Lower lobe of right lung (tissue), 2 donors: ENCODE measurements around the gene NXN. TPM values are rescaled to one million over a fixed set of nuclear protein-coding genes. Genes with fewer than 3 reads are reported as not detected.
A peak's percentile ranks its signal among the peaks of the same experiment; 100 is the strongest.

Source experiments
- ATAC-seq, 2 donors: fragments of 200-7000 bp; cut with Tn5 transposase; one replicate each; pipeline ENCODE4 v1.9.1; 2020 to 2022; ENCODE audit warnings: mild to moderate bottlenecking in 2 of 2, moderate library complexity in 2 of 2
- DNase-seq: peaks from one replicate; pipeline ENCODE4 v3.0.0-alpha.2; 2020
- H3K27ac ChIP-seq: fragments of 200-600 bp; one replicate; pipeline ENCODE4 v1.8.0; 2022
- H3K27me3 ChIP-seq: fragments of 200-600 bp; one replicate; pipeline ENCODE4 v1.8.0; 2022; ENCODE audit warnings: low read depth
- H3K36me3 ChIP-seq: fragments of 200-600 bp; one replicate; pipeline ENCODE4 v1.8.0; 2022; ENCODE audit warnings: mild to moderate bottlenecking
- H3K4me1 ChIP-seq: fragments of 200-600 bp; one replicate; pipeline ENCODE4 v1.8.0; 2022
- H3K4me3 ChIP-seq: fragments of 200-600 bp; one replicate; pipeline ENCODE4 v1.8.0; 2022; ENCODE audit warnings: mild to moderate bottlenecking
- H3K9me3 ChIP-seq: fragments of 200-600 bp; one replicate; pipeline ENCODE4 v1.8.0; 2022
- intact Hi-C: fragments of 100-400 bp; cut with DNase I; formaldehyde crosslinking; loops from one replicate; pipeline ENCODE4 v1.11.0; 2022
- total RNA-seq: library from RNA; stranded (reverse); fragmentation: NEBNext Ultra II Directional; extraction: Animal tissue kit (Norgen Biotek cat#: 25700); gene quantifications from one replicate; pipeline ENCODE4 v1.2.1, GENCODE V29; 2021
- TF ChIP-seq, protein P1 (sequence below): fragments of 200-600 bp; IDR thresholded peaks from one replicate; pipeline ENCODE4 v1.8.0; 2022; ENCODE audit warnings: antibody characterized with exemption, mild to moderate bottlenecking
- donor health status: DM: no; HTN: yes; CAD: no; lungs with severe emphysema.

NXN gene
- total RNA-seq, 1 donor from 2014 or later, result 42.6 TPM

DNA sequence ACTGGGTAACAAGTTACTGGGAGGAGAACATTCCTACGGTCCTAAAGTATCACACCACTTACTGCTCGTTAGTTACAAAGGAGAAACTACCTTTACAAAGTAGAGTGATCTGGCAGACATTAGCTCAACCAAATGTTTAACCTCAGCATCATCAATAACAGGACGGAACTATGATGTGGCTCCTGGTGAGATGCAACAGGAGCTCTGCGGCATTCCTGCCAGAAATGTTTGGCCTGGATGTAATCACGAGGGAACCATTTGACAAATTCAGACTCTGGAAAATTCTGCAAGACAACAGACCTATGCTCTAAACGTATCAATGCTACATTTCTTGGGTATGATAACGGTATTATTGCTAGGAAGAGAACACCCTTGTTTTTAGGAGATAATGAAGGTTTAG, 117.0 kb downstream of the NXN start:
- H3K4me3 ChIP-seq, result no peak overlapping the region
- DNase-seq, result no peak
- no peak for ATAC-seq
- H3K9me3 ChIP-seq, result no peaks in the 10 kb centered on the region
- H3K27ac ChIP-seq, result no peak overlapping the region
- peaks cover 18% of the 10 kb centered on the region for H3K4me1 ChIP-seq
- no peaks in the 10 kb centered on the region for H3K36me3 ChIP-seq
- TF ChIP-seq, protein P1, sequence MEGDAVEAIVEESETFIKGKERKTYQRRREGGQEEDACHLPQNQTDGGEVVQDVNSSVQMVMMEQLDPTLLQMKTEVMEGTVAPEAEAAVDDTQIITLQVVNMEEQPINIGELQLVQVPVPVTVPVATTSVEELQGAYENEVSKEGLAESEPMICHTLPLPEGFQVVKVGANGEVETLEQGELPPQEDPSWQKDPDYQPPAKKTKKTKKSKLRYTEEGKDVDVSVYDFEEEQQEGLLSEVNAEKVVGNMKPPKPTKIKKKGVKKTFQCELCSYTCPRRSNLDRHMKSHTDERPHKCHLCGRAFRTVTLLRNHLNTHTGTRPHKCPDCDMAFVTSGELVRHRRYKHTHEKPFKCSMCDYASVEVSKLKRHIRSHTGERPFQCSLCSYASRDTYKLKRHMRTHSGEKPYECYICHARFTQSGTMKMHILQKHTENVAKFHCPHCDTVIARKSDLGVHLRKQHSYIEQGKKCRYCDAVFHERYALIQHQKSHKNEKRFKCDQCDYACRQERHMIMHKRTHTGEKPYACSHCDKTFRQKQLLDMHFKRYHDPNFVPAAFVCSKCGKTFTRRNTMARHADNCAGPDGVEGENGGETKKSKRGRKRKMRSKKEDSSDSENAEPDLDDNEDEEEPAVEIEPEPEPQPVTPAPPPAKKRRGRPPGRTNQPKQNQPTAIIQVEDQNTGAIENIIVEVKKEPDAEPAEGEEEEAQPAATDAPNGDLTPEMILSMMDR, result no peak
- H3K27me3 ChIP-seq, result no peaks in the 10 kb centered on the region
- intact Hi-C loops, result no loop called here

DNA sequence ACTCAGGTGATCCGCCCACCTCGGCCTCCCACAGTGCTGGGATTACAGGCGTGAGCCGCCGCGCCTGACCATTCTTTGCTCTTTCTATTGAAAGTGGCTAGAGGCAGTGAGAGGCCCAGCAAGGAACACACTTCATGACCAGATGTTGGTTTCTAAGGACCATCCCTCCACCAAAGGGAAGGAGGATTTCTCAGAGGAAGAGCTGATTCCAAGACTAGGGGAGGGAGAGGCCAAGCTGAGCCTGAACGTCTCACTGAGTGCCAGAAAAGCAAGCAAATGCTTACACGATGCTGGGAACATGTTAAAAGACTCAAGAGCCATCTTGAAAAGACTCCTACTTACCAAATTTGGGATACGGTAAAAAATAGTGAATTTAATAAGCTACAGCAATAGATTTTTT, 118.2 kb downstream of the NXN start:
- DNase-seq, result no peak
- TF ChIP-seq, protein P1, result no peak

DNA sequence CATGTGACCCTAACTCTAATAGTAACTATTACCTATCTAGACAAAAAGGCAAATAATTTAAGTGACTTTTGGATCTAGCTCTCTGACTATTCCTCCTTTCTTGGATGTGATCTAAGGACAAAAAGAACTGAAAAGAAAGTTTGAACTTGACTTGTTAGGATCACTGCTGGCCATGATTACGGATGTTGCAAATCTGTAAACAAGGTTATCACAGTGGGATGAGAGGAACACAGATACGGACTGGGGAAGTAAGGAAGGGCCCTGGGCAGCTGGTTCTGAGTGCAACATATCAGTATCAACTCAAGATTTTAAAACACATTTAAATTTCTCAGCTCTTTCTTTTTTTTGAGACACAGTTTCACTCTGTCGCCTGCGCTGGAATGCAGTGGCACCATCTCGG, 118.8 kb downstream of the NXN start:
- Histone ChIP-seq H3K27ac (no peak overlapping the region), H3K9me3 (no peaks in the 10 kb centered on the region), H3K4me3 (no peak overlapping the region), H3K27me3 (no peaks in the 10 kb centered on the region), H3K36me3 (no peaks in the 10 kb centered on the region), H3K4me1 (peaks cover 18% of the 10 kb centered on the region)
- TF ChIP-seq, protein P1, result no peak
- DNase-seq (no peak), ATAC-seq (no peak)
- intact Hi-C loops, result no loop called here

More for the DNA sequence above, 118.2 kb downstream of the NXN start:
- Histone ChIP-seq H3K9me3 (no peaks in the 10 kb centered on the region), H3K36me3 (no peaks in the 10 kb centered on the region), H3K4me3 (no peak overlapping the region), H3K27ac (no peak overlapping the region), H3K4me1 (peaks cover 18% of the 10 kb centered on the region), H3K27me3 (no peaks in the 10 kb centered on the region)
- intact Hi-C loops, result no loop called here
- ATAC-seq, result no peak

DNA sequence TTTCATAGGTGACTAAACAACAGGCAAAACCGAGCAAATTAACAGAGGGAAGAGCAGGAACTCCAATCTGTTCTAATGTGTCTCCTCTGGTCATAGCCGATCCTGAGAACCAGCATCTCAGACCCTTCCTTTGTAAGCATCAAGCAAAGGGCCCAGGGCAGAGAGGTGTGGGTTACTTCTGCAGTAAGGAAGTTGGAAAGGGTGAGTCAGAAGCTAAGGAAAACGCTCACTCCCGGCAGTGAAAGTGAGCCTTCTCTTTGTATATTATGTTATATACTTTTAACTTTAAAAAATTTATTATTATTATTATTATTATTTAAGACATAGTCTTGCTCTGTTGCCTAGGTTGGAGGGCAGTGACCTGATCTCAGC, 119.8 kb downstream of the NXN start:
- Histone ChIP-seq H3K27me3 (no peaks in the 10 kb centered on the region), H3K36me3 (no peaks in the 10 kb centered on the region), H3K4me3 (no peak overlapping the region), H3K9me3 (no peaks in the 10 kb centered on the region), H3K4me1 (peaks cover 18% of the 10 kb centered on the region), H3K27ac (peak overlapping the region; percentile 64)
- DNase-seq, result no peak
- intact Hi-C loops, result no loop called here
- no peak for ATAC-seq
- TF ChIP-seq, protein P1, result no peak

DNA sequence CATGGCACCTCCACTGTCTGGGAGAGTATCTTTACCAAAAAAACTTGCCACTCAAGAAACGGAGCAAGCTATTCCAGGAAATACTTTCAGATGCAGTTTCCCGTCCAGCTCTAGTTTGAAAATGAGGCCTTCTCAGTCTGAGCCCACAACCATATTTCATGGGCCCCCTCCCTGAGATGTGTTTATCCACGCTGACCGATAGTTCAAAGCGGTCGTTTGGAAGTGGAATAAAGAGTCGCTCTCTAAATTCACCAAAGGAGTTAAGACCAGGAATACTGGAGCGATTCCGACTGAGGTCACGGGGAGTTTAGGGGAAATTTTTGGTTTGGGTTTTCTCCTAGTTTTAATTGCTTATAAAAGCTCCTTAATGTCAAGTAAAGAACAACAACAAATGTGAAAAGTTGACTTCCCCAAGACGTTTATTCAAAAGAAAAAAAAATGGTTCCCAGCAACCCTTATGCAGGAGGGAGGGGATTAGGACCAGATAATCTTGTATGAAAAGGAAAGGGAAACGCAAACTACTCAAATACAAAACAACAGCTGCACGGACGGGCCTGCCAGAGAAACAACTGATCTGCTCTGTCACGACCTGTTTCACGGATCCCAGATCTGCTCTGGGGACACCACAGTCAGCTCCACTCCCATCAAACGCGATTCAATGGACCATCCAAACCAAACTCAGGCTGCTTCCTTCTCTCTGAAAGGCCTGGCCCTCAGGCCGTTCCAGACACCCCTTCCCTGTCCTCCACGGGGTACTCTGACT, 120.3 kb downstream of the NXN start:
- H3K27ac ChIP-seq, result peak overlapping the region; percentile 64

More for the DNA sequence above, 120.3 kb downstream of the NXN start:
- intact Hi-C loops, result no loop called here
- TF ChIP-seq, protein P1, result no peak
- no peaks in the 10 kb centered on the region for H3K36me3 ChIP-seq
- H3K4me3 ChIP-seq, result no peak overlapping the region
- ATAC-seq (peak in 1 of 2 donors; percentile 7), DNase-seq (no peak)
- H3K9me3 ChIP-seq, result no peaks in the 10 kb centered on the region
- H3K27me3 ChIP-seq, result no peaks in the 10 kb centered on the region
- H3K4me1 ChIP-seq, result peaks cover 18% of the 10 kb centered on the region
